ENCODE measurements around the gene BBS7. TPM values are rescaled to one million over a fixed set of nuclear protein-coding genes. Genes with fewer than 3 reads are reported as not detected.

BBS7 gene
- total and polyA plus RNA-seq, 2 donors (not counting 3 experiments of a cell fraction or from before 2014, with no cell fraction given), result 20.0 to 21.7 TPM

- no peak overlapping the region for H3K4me2 ChIP-seq (ENCODE audit: insufficient read depth, low read length)
- no peaks in the 10 kb centered on the region for H3K79me2 ChIP-seq (ENCODE audit: control insufficient read depth, insufficient read depth, low read length)
- no peak for TF ChIP-seq MYC (IDR thresholded peaks at IDR 0.05; ENCODE audit: low read depth, low read length)
- TF ChIP-seq POLR2AphosphoS5 (IDR thresholded peaks at IDR 0.05; ENCODE audit: insufficient read depth, low read depth, low read length), result no peak
- TF ChIP-seq MAX (IDR thresholded peaks at IDR 0.05; ENCODE audit: insufficient read depth, insufficient read length), result no peak
- TF ChIP-seq, protein P1, sequence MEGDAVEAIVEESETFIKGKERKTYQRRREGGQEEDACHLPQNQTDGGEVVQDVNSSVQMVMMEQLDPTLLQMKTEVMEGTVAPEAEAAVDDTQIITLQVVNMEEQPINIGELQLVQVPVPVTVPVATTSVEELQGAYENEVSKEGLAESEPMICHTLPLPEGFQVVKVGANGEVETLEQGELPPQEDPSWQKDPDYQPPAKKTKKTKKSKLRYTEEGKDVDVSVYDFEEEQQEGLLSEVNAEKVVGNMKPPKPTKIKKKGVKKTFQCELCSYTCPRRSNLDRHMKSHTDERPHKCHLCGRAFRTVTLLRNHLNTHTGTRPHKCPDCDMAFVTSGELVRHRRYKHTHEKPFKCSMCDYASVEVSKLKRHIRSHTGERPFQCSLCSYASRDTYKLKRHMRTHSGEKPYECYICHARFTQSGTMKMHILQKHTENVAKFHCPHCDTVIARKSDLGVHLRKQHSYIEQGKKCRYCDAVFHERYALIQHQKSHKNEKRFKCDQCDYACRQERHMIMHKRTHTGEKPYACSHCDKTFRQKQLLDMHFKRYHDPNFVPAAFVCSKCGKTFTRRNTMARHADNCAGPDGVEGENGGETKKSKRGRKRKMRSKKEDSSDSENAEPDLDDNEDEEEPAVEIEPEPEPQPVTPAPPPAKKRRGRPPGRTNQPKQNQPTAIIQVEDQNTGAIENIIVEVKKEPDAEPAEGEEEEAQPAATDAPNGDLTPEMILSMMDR (IDR thresholded peaks at IDR 0.05; ENCODE audit: extremely low read depth in 1 of 2, insufficient read depth in 1 of 2, low read depth in 1 of 2, low read length in 2 of 2), result no peak
- no peak for TF ChIP-seq GATA2 (IDR thresholded peaks at IDR 0.05; ENCODE audit: insufficient read depth, insufficient read length, low read depth, low read length)
- no peak for TF ChIP-seq FOS (IDR thresholded peaks at IDR 0.05; ENCODE audit: borderline replicate concordance, insufficient read depth, low read length)
- no peak for TF ChIP-seq EZH2 (IDR thresholded peaks at IDR 0.05; ENCODE audit: borderline replicate concordance, low read depth, low read length, severe bottlenecking)
- TF ChIP-seq JUN (IDR thresholded peaks at IDR 0.05; ENCODE audit: borderline replicate concordance, insufficient read depth, insufficient read length, low read depth), result no peak
- no peak for TF ChIP-seq POLR2A (IDR thresholded peaks at IDR 0.05; ENCODE audit: low read depth, low read length)
- dilution Hi-C loops (cut with MboI; ENCODE audit: extremely low pct_ligation_motif_present, low sequenced_read_pairs) (no loop called here), intact Hi-C loops (cut with micrococcal nuclease) (no loop called here)
- H2AFZ ChIP-seq (ENCODE audit: low read depth, low read length), result no peak overlapping the region
- FAIRE-seq (no peak), DNase-seq (ENCODE audit: low read depth, low spot score) (no peak)
- H3K36me3 ChIP-seq (ENCODE audit: control insufficient read depth in 2 of 2, extremely low read depth in 1 of 2, insufficient read depth in 2 of 2, low read length in 2 of 2), result no peaks in the 10 kb centered on the region
- BruUV-seq (replicated peaks), result no TSS peak
- no peaks in the 10 kb centered on the region for H3K9me1 ChIP-seq (replicated peaks; ENCODE audit: control insufficient read depth, extremely low read depth, insufficient read depth, low read length)
- H3K27ac ChIP-seq (ENCODE audit: insufficient read depth, low read depth, low read length), result no peak overlapping the region
- H4K20me1 ChIP-seq (replicated peaks; ENCODE audit: control insufficient read depth, extremely low read depth, insufficient read depth, low read length), result no peaks in the 10 kb centered on the region
- ChIA-PET CTCF (no interaction called here), POLR2A (no interaction called here)
- H3K9me3 ChIP-seq (replicated peaks; ENCODE audit: control insufficient read depth, insufficient read depth, low read length), result no peaks in the 10 kb centered on the region
- no peaks in the 10 kb centered on the region for H3K4me1 ChIP-seq (ENCODE audit: control insufficient read depth, extremely low read depth, insufficient read depth, low read length)
- H3K9ac ChIP-seq (replicated peaks; ENCODE audit: extremely low read depth, insufficient read depth, low read length), result no peak overlapping the region
- H3K27me3 ChIP-seq (ENCODE audit: control insufficient read depth in 2 of 2, insufficient read depth in 2 of 2, low read length in 2 of 2), result peaks cover 5 to 7% of the 10 kb centered on the region in 2 experiments
- no peak overlapping the region for H3K4me3 ChIP-seq (replicated peaks in 1 of 3; ENCODE audit: insufficient read depth in 1 of 3, low read depth in 1 of 3, low read length in 3 of 3)
Observed at GRCh38 chr4:121913667-121914066, 43.4 kb upstream of the BBS7 start.
